ENCODE results near the gene CADM4.

DNA sequence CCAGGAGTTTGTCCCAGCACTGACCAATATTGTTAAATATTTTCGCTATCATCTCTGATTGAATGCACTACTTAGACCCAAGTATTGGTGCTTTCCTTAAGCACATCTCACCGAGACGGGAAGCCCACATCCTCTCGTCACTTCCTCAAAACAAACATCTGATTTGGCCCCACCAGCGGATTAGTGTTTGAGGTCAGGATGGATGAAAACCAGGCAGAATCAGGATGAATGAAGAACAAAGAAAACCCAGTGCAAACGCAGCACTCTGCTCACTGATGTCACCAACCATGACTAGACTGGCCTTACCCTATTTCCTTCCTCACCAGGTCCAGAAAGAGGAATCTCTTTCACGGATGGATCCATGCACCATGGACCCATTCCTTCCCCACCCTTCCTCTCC lies 24.4 kb upstream of the CADM4 start:
- no peak for TF ChIP-seq GATA2 (IDR thresholded peaks at IDR 0.05; ENCODE audit: low read depth, low read length)
- no peak for TF ChIP-seq GATA3 (IDR thresholded peaks at IDR 0.05; ENCODE audit: low read depth, low read length)

Measured in SH-SY5Y (cell line).